Fibroblast of lung (primary cell): ENCODE measurements around the gene LIPE.

Experiments
- EZH2 ChIP-seq: IDR thresholded peaks from 2 replicates; pipeline ENCODE4 v1.5.1; 2012; ENCODE audit warnings: low read length, control low read depth, mild to moderate bottlenecking; ENCODE audit errors: missing control alignments
- TF ChIP-seq, protein P1 (sequence below), 2 donors: IDR thresholded peaks in 1 of 2; conservative IDR thresholded peaks in 1 of 2; 1 replicate in 1 of 2; 2 replicates in 1 of 2; pipeline ENCODE4 v1.5.1; 2011 to 2012; ENCODE audit warnings: low read length in 2 of 2, control low read depth in 1 of 2, inconsistent platforms in 1 of 2, low read depth in 1 of 2, mild to moderate bottlenecking in 1 of 2

DNA sequence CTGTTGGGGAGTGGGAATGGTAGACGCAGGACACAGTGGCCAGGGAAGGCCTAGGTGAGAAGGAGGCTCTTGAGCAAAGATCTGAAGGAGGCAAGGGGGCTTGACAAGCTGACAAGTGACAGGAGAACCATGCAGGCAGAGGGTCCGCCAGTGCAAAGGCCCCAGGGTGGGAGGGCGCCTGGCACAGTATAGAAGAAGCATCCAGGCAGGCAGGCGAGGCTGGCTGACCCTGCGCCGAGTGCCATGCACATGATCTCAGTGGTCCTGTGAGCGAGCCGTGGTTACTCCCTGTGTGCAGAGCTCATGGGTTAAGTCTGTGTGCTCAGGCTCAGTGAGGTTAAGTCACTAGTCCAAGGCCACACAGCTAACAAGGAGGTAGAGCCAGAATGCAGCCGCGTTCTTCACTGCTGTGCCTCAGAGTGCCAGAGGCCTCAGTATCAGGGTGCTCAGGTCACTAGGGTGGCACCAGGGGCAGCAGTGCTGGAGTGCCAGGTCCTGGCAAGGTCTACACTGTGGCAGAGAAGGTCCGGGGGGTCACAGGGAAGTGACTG lies 52.3 kb downstream of the LIPE start:
- TF ChIP-seq, protein P1, sequence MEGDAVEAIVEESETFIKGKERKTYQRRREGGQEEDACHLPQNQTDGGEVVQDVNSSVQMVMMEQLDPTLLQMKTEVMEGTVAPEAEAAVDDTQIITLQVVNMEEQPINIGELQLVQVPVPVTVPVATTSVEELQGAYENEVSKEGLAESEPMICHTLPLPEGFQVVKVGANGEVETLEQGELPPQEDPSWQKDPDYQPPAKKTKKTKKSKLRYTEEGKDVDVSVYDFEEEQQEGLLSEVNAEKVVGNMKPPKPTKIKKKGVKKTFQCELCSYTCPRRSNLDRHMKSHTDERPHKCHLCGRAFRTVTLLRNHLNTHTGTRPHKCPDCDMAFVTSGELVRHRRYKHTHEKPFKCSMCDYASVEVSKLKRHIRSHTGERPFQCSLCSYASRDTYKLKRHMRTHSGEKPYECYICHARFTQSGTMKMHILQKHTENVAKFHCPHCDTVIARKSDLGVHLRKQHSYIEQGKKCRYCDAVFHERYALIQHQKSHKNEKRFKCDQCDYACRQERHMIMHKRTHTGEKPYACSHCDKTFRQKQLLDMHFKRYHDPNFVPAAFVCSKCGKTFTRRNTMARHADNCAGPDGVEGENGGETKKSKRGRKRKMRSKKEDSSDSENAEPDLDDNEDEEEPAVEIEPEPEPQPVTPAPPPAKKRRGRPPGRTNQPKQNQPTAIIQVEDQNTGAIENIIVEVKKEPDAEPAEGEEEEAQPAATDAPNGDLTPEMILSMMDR (conservative IDR thresholded peaks at IDR 0.05 in 1 of 2, IDR thresholded peaks at IDR 0.05 in 1 of 2; ENCODE audit: low read depth in 1 of 2, low read length in 2 of 2) = no peak
- no peak for TF ChIP-seq EZH2
